Naive thymus-derived CD4-positive, alpha-beta T cell (primary cell): ENCODE results near the gene LNX1. TPM values are rescaled to one million over a fixed set of nuclear protein-coding genes. Genes with fewer than 3 reads are reported as not detected.

Experiments
- ATAC-seq: fragments of 150-1000 bp; cut with Tn5 transposase; 2 replicates; pipeline ENCODE4 v1.10.0; 2021; ENCODE audit warnings: mild to moderate bottlenecking, moderate library complexity
- CTCF ChIA-PET: fragments of 350-600 bp; sonication (Branson Sonifier 250); formaldehyde crosslinking; loops from one replicate; lab custom pipeline; 2021; ENCODE audit warnings: antibody characterized with exemption; lab: Charles Lee
- POLR2A ChIA-PET: fragments of 350-600 bp; sonication (Branson Sonifier 250); formaldehyde crosslinking; loops from one replicate; lab custom pipeline; 2021; ENCODE audit warnings: antibody characterized with exemption, inconsistent platforms; lab: Charles Lee
- DNase-seq, 9 donors: peaks; one replicate each; pipeline versions ENCODE4 v3.0.0 to v3.0.0-alpha.2; 2020 to 2022; ENCODE audit warnings: mixed read lengths in 1 of 9
- H3K27ac ChIP-seq: one replicate; pipeline ENCODE4 v1.7.0; 2013; ENCODE audit warnings: mild to moderate bottlenecking, low read depth, low read length, moderate library complexity
- H3K27me3 ChIP-seq, 2 donors: one replicate each; pipeline ENCODE4 v1.7.0; 2013; ENCODE audit warnings: low read length in 2 of 2, mild to moderate bottlenecking in 2 of 2, moderate library complexity in 2 of 2; ENCODE audit not compliant: control insufficient read depth in 2 of 2, insufficient read depth in 2 of 2
- H3K36me3 ChIP-seq, 3 experiments: 1 replicate in 2 of 3; 2 replicates in 1 of 3; pipeline ENCODE4 v1.7.0; 2013; ENCODE audit warnings: low read length in 3 of 3, mild to moderate bottlenecking in 3 of 3, moderate library complexity in 1 of 3; ENCODE audit not compliant: insufficient read depth in 3 of 3, control insufficient read depth in 2 of 3
- H3K4me1 ChIP-seq, 2 donors: one replicate each; pipeline ENCODE4 v1.7.0; 2013; ENCODE audit warnings: low read length in 2 of 2, mild to moderate bottlenecking in 2 of 2, moderate library complexity in 1 of 2; ENCODE audit not compliant: control insufficient read depth in 2 of 2, insufficient read depth in 2 of 2
- H3K4me3 ChIP-seq: 2 replicates; pipeline ENCODE4 v1.7.0; 2013; ENCODE audit warnings: mild to moderate bottlenecking, low read length
- H3K9me3 ChIP-seq, 3 experiments: 1 replicate in 2 of 3; 2 replicates in 1 of 3; pipeline ENCODE4 v1.7.0; 2013; ENCODE audit warnings: low read length in 3 of 3; ENCODE audit not compliant: control insufficient read depth in 2 of 3
- H3K27ac Mint-ChIP-seq, 9 donors: one replicate each; pipeline ENCODE4 v1.8.0; 2020 to 2022; ENCODE audit warnings: mixed read lengths in 9 of 9, mild to moderate bottlenecking in 8 of 9, moderate library complexity in 5 of 9, inconsistent platforms in 2 of 9
- H3K27me3 Mint-ChIP-seq, 5 donors: one replicate each; pipeline ENCODE4 v1.8.0; 2021 to 2022; ENCODE audit warnings: mixed read lengths in 5 of 5, mild to moderate bottlenecking in 1 of 5
- H3K36me3 Mint-ChIP-seq, 5 donors: one replicate each; pipeline ENCODE4 v1.8.0; 2020 to 2022; ENCODE audit warnings: mixed read lengths in 5 of 5, mild to moderate bottlenecking in 3 of 5, inconsistent platforms in 1 of 5
- H3K4me1 Mint-ChIP-seq, 7 donors: one replicate each; pipeline ENCODE4 v1.8.0; 2020 to 2022; ENCODE audit warnings: mixed read lengths in 7 of 7, mild to moderate bottlenecking in 3 of 7, inconsistent platforms in 1 of 7
- H3K4me3 Mint-ChIP-seq, 10 donors: one replicate each; pipeline ENCODE4 v1.8.0; 2020 to 2022; ENCODE audit warnings: mild to moderate bottlenecking in 10 of 10, mixed read lengths in 10 of 10, moderate library complexity in 6 of 10, inconsistent platforms in 2 of 10
- H3K9me3 Mint-ChIP-seq, 11 donors: one replicate each; pipeline ENCODE4 v1.8.0; 2020 to 2022; ENCODE audit warnings: mixed read lengths in 11 of 11, mild to moderate bottlenecking in 4 of 11, inconsistent platforms in 1 of 11, moderate library complexity in 1 of 11
- intact Hi-C, 2 donors: fragments of 100-400 bp; cut with micrococcal nuclease; formaldehyde crosslinking; loops; one replicate each; pipeline ENCODE4 v1.15.1; 2023
- polyA plus RNA-seq, 2 donors: library from polyadenylated mRNA; unstranded; fragments of 300-500 nt; fragmentation: Illumina TruSeq; gene quantifications; one replicate each; pipeline ENCODE4 v1.2.3, GENCODE V29; 2021
- total RNA-seq, 6 experiments: library from RNA in 5 of 6; stranded (reverse) in 5 of 6; gene quantifications; 1 replicate in 5 of 6; 2 replicates in 1 of 6; pipeline ENCODE4 v1.2.3 and lab custom pipeline; 2021 to 2026

Gene LNX1
- total and polyA plus RNA-seq, 7 experiments from 2014 or later, result 0.09 to 0.48 TPM; not detected in 5

GRCh38 chr4:53490161-53490956 is 100.9 kb downstream of the LNX1 start:
- Histone ChIP-seq H3K27me3 (no peaks in the 10 kb centered on the region), H3K36me3 (no peaks in the 10 kb centered on the region), H3K27ac (no peak overlapping the region), H3K4me1 (no peaks in the 10 kb centered on the region), H3K9me3 (no peaks in the 10 kb centered on the region), H3K4me3 (no peak overlapping the region)
- DNase-seq (no peak), ATAC-seq (no peak)
- ChIA-PET POLR2A (no interaction called here), CTCF (interaction anchor here (1.1 kb wide), 1 partner anchor 20 kb away, joined by 3 read pairs; no protein-coding TSS in a partner anchor)
- Mint-ChIP-seq H3K9me3 (no peaks in the 10 kb centered on the region), H3K36me3 (no peaks in the 10 kb centered on the region), H3K4me1 (no peaks in the 10 kb centered on the region), H3K27me3 (peaks cover 14 to 32% (median 24%) of the 10 kb centered on the region in 5 donors), H3K27ac (no peak overlapping the region), H3K4me3 (no peak overlapping the region)
- intact Hi-C loops, result loop anchor here in 1 of 2 donors (2.0 kb wide), 1 partner anchor 742 kb away; no protein-coding TSS in a partner anchor

- Mint-ChIP-seq H3K27ac (no peak overlapping the region), H3K4me1 (no peaks in the 10 kb centered on the region), H3K4me3 (no peak overlapping the region), H3K36me3 (no peaks in the 10 kb centered on the region), H3K27me3 (peaks cover 21 to 41% (median 33%) of the 10 kb centered on the region in 5 donors), H3K9me3 (peaks cover 0 to 2% (median 0%) of the 10 kb centered on the region in 11 donors)
- no peak for ATAC-seq
- no peaks in the 10 kb centered on the region for H3K9me3 ChIP-seq
- no peaks in the 10 kb centered on the region for H3K27me3 ChIP-seq
- intact Hi-C loops, result no loop called here
- DNase-seq, result no peak
- CTCF ChIA-PET, result interaction anchor here (0.8 kb wide), 1 partner anchor 11 kb away, joined by 3 read pairs; no protein-coding TSS in a partner anchor
- no peaks in the 10 kb centered on the region for H3K4me1 ChIP-seq
- POLR2A ChIA-PET, result no interaction called here
- H3K4me3 ChIP-seq, result no peak overlapping the region
- no peak overlapping the region for H3K27ac ChIP-seq
- no peaks in the 10 kb centered on the region for H3K36me3 ChIP-seq
Observed at GRCh38 chr4:53489279-53489889, 101.9 kb downstream of the LNX1 start.

- H3K4me3 Mint-ChIP-seq, result no peak overlapping the region
- ChIA-PET POLR2A (no interaction called here), CTCF (no interaction called here)
- H3K36me3 Mint-ChIP-seq, result peaks cover 0 to 4% (median 0%) of the 10 kb centered on the region in 5 donors
- Histone ChIP-seq H3K36me3 (no peaks in the 10 kb centered on the region), H3K4me3 (no peak overlapping the region), H3K9me3 (no peaks in the 10 kb centered on the region), H3K4me1 (no peaks in the 10 kb centered on the region), H3K27me3 (no peaks in the 10 kb centered on the region), H3K27ac (no peak overlapping the region)
- no peak for ATAC-seq
- no peaks in the 10 kb centered on the region for H3K4me1 Mint-ChIP-seq
- intact Hi-C loops, result no loop called here
- H3K9me3 Mint-ChIP-seq, result peaks cover 0 to 5% (median 0%) of the 10 kb centered on the region in 11 donors
- H3K27me3 Mint-ChIP-seq, result peaks cover 28 to 50% (median 39%) of the 10 kb centered on the region in 5 donors
- no peak for DNase-seq
- H3K27ac Mint-ChIP-seq, result no peak overlapping the region
Observed at GRCh38 chr4:53487766-53488165, 103.5 kb downstream of the LNX1 start.

GRCh38 chr4:53485658-53486040 is 105.6 kb downstream of the LNX1 start:
- intact Hi-C loops, result no loop called here
- Mint-ChIP-seq H3K4me1 (no peaks in the 10 kb centered on the region), H3K36me3 (peaks cover 0 to 4% (median 0%) of the 10 kb centered on the region in 5 donors), H3K27me3 (peaks cover 28 to 58% (median 43%) of the 10 kb centered on the region in 5 donors), H3K4me3 (no peak overlapping the region), H3K27ac (peak overlapping the region in 1 of 9 donors; percentile 32), H3K9me3 (peaks cover 0 to 5% (median 0%) of the 10 kb centered on the region in 11 donors)
- Histone ChIP-seq H3K27ac (no peak overlapping the region), H3K4me1 (no peaks in the 10 kb centered on the region), H3K27me3 (no peaks in the 10 kb centered on the region), H3K36me3 (no peaks in the 10 kb centered on the region), H3K9me3 (no peaks in the 10 kb centered on the region), H3K4me3 (no peak overlapping the region)
- DNase-seq, result no peak
- ChIA-PET POLR2A (no interaction called here), CTCF (no interaction called here)
- ATAC-seq, result no peak

- ChIA-PET CTCF (no interaction called here), POLR2A (no interaction called here)
- no peaks in the 10 kb centered on the region for H3K36me3 ChIP-seq
- H3K4me3 ChIP-seq, result no peak overlapping the region
- Mint-ChIP-seq H3K4me1 (no peaks in the 10 kb centered on the region), H3K4me3 (no peak overlapping the region), H3K36me3 (peaks cover 0 to 4% (median 0%) of the 10 kb centered on the region in 5 donors), H3K9me3 (peaks cover 0 to 5% (median 0%) of the 10 kb centered on the region in 11 donors), H3K27me3 (peaks cover 28 to 60% (median 43%) of the 10 kb centered on the region in 5 donors), H3K27ac (peak overlapping the region in 1 of 9 donors; percentile 32)
- intact Hi-C loops, result no loop called here
- ATAC-seq, result no peak
- H3K27me3 ChIP-seq, result no peaks in the 10 kb centered on the region
- DNase-seq, result no peak
- no peaks in the 10 kb centered on the region for H3K4me1 ChIP-seq
- H3K27ac ChIP-seq, result no peak overlapping the region
- H3K9me3 ChIP-seq, result no peaks in the 10 kb centered on the region
Observed at GRCh38 chr4:53484911-53485657, 106.2 kb downstream of the LNX1 start.

- H3K27me3 Mint-ChIP-seq, result peaks cover 20 to 54% (median 43%) of the 10 kb centered on the region in 5 donors
Observed at GRCh38 chr4:53483250-53483649, 108.0 kb downstream of the LNX1 start.

More at GRCh38 chr4:53483250-53483649, 108.0 kb downstream of the LNX1 start:
- H3K9me3 Mint-ChIP-seq, result peaks cover 0 to 5% (median 0%) of the 10 kb centered on the region in 11 donors
- H3K4me3 ChIP-seq, result no peak overlapping the region
- ChIA-PET CTCF (no interaction called here), POLR2A (interaction anchor here (0.6 kb wide), 1 partner anchor 39 kb away, joined by 3 read pairs; no protein-coding TSS in a partner anchor)
- H3K4me1 Mint-ChIP-seq, result no peaks in the 10 kb centered on the region
- H3K36me3 ChIP-seq, result no peaks in the 10 kb centered on the region
- intact Hi-C loops, result no loop called here
- ATAC-seq (no peak), DNase-seq (no peak)
- H3K4me3 Mint-ChIP-seq, result no peak overlapping the region
- no peak overlapping the region for H3K27ac Mint-ChIP-seq
- H3K27me3 ChIP-seq, result no peaks in the 10 kb centered on the region
- H3K4me1 ChIP-seq, result no peaks in the 10 kb centered on the region
- no peak overlapping the region for H3K27ac ChIP-seq
- H3K9me3 ChIP-seq, result no peaks in the 10 kb centered on the region
- H3K36me3 Mint-ChIP-seq, result peaks cover 0 to 4% (median 0%) of the 10 kb centered on the region in 5 donors
